Panc1 (cell line): ENCODE data around the gene PRRT1. TPM values are rescaled to one million over a fixed set of nuclear protein-coding genes. Genes with fewer than 3 reads are reported as not detected.

Source experiments
- ATAC-seq: fragments of 200-7000 bp; cut with Tn5 transposase; 2 replicates; pipeline ENCODE4 v1.9.1; 2020; ENCODE audit warnings: mild to moderate bottlenecking, moderate library complexity
- BruUV-seq: library from RNA; stranded (reverse); fragments of 400-500 nt; replicated peaks from 2 replicates; lab custom pipeline; 2021; lab: Mats Ljungman, UMichigan
- CTCF ChIA-PET: fragments of 300-600 bp; sonication (Branson Sonifier 250); formaldehyde crosslinking; loops from one replicate; lab custom pipeline; 2022; ENCODE audit warnings: antibody characterized with exemption; lab: Charles Lee
- POLR2A ChIA-PET: fragments of 300-600 bp; sonication (Branson Sonifier 250); formaldehyde crosslinking; loops from one replicate; lab custom pipeline; 2022; ENCODE audit warnings: antibody characterized with exemption; lab: Charles Lee
- DNase-seq: peaks from one replicate; pipeline ENCODE4 v3.0.0-alpha.2; 2010; ENCODE audit warnings: low read depth, low spot score
- H3K27ac ChIP-seq: 2 replicates; pipeline ENCODE4 v1.5.1; 2011; ENCODE audit warnings: mild to moderate bottlenecking, low read length, inconsistent platforms
- H3K27me3 ChIP-seq: fragments of 200-500 bp; sonication (Bioruptor generic); 2 replicates; pipeline ENCODE4 v1.6.0; 2014; ENCODE audit warnings: low read length, inconsistent platforms; ENCODE audit not compliant: control insufficient read depth, insufficient read depth
- H3K36me3 ChIP-seq: fragments of 200-500 bp; sonication (Bioruptor generic); 2 replicates; pipeline ENCODE4 v1.5.1; 2014; ENCODE audit warnings: inconsistent platforms, mild to moderate bottlenecking, low read length, moderate library complexity; ENCODE audit not compliant: control insufficient read depth, insufficient read depth
- H3K4me1 ChIP-seq: 2 replicates; pipeline ENCODE4 v1.5.1; 2011; ENCODE audit warnings: inconsistent platforms, mild to moderate bottlenecking, low read length, moderate library complexity; ENCODE audit not compliant: control insufficient read depth, insufficient read depth
- H3K4me3 ChIP-seq, 2 experiments: 2 replicates each; pipeline ENCODE4 v1.5.1; 2011 to 2012; ENCODE audit warnings: low read depth in 2 of 2, low read length in 2 of 2, mild to moderate bottlenecking in 2 of 2, inconsistent platforms in 1 of 2, moderate library complexity in 1 of 2
- H3K9me3 ChIP-seq: fragments of 200-500 bp; sonication (Bioruptor generic); 2 replicates; pipeline ENCODE4 v1.5.1; 2014; ENCODE audit warnings: low read depth, mild to moderate bottlenecking, inconsistent platforms, low read length, moderate library complexity; ENCODE audit not compliant: control insufficient read depth, insufficient read depth
- POLR2AphosphoS5 ChIP-seq: IDR thresholded peaks from 2 replicates; pipeline ENCODE4 v1.6.1; 2012; ENCODE audit warnings: mild to moderate bottlenecking, low read depth, low read length, moderate library complexity
- SIN3A ChIP-seq: IDR thresholded peaks from 2 replicates; pipeline ENCODE4 v1.6.1; 2012; ENCODE audit warnings: low read depth, mild to moderate bottlenecking, low read length, moderate library complexity, borderline replicate concordance; ENCODE audit not compliant: insufficient read depth
- TCF7L2 ChIP-seq: IDR thresholded peaks from 2 replicates; pipeline ENCODE4 v1.6.1; 2011; ENCODE audit warnings: mild to moderate bottlenecking, low read depth, low read length, inconsistent platforms
- in situ Hi-C: cut with HindIII; loops from 2 replicates; pipeline ENCODE4 v1.10.0; 2016; ENCODE audit warnings: low sequenced_read_pairs, low pct_unique_long_range_greater_than_20kb
- intact Hi-C: fragments of 100-400 bp; cut with micrococcal nuclease; formaldehyde crosslinking; loops from one replicate; pipeline ENCODE4 v1.10.0; 2022; ENCODE audit not compliant: unreplicated experiment
- total RNA-seq: library from RNA; stranded (reverse); gene quantifications from one replicate; pipeline ENCODE4 v1.2.1, GENCODE V29; 2021; ENCODE audit not compliant: unreplicated experiment
- TF ChIP-seq, protein P1 (sequence below): fragments of 450-650 bp; IDR thresholded peaks from 2 replicates; pipeline ENCODE4 v1.5.1; 2017; ENCODE audit warnings: mild to moderate bottlenecking
- TF ChIP-seq, protein P2 (sequence below), 2 experiments: IDR thresholded peaks; 2 replicates each; pipeline ENCODE4 v1.6.1; 2011 to 2012; ENCODE audit warnings: low read depth in 2 of 2, control low read depth in 1 of 2, low read length in 1 of 2, mild to moderate bottlenecking in 1 of 2, moderate library complexity in 1 of 2; ENCODE audit not compliant: insufficient read depth in 1 of 2

Gene PRRT1
- total RNA-seq, 1 experiment from 2014 or later = 1.3 TPM

GRCh38 chr6:32176476-32177182 is 24.9 kb upstream of the PRRT1 start:
- BruUV-seq = no TSS peak
- H3K4me3 ChIP-seq = peak overlapping the region; percentile 61 to 64
- no peaks in the 10 kb centered on the region for H3K27me3 ChIP-seq
- POLR2A ChIA-PET = interaction anchor here (0.6 kb wide), 1 partner anchor 246 kb away, joined by 5 read pairs; no protein-coding TSS in a partner anchor
- TF ChIP-seq, protein P1, sequence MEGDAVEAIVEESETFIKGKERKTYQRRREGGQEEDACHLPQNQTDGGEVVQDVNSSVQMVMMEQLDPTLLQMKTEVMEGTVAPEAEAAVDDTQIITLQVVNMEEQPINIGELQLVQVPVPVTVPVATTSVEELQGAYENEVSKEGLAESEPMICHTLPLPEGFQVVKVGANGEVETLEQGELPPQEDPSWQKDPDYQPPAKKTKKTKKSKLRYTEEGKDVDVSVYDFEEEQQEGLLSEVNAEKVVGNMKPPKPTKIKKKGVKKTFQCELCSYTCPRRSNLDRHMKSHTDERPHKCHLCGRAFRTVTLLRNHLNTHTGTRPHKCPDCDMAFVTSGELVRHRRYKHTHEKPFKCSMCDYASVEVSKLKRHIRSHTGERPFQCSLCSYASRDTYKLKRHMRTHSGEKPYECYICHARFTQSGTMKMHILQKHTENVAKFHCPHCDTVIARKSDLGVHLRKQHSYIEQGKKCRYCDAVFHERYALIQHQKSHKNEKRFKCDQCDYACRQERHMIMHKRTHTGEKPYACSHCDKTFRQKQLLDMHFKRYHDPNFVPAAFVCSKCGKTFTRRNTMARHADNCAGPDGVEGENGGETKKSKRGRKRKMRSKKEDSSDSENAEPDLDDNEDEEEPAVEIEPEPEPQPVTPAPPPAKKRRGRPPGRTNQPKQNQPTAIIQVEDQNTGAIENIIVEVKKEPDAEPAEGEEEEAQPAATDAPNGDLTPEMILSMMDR = no peak
- TF ChIP-seq, protein P2, sequence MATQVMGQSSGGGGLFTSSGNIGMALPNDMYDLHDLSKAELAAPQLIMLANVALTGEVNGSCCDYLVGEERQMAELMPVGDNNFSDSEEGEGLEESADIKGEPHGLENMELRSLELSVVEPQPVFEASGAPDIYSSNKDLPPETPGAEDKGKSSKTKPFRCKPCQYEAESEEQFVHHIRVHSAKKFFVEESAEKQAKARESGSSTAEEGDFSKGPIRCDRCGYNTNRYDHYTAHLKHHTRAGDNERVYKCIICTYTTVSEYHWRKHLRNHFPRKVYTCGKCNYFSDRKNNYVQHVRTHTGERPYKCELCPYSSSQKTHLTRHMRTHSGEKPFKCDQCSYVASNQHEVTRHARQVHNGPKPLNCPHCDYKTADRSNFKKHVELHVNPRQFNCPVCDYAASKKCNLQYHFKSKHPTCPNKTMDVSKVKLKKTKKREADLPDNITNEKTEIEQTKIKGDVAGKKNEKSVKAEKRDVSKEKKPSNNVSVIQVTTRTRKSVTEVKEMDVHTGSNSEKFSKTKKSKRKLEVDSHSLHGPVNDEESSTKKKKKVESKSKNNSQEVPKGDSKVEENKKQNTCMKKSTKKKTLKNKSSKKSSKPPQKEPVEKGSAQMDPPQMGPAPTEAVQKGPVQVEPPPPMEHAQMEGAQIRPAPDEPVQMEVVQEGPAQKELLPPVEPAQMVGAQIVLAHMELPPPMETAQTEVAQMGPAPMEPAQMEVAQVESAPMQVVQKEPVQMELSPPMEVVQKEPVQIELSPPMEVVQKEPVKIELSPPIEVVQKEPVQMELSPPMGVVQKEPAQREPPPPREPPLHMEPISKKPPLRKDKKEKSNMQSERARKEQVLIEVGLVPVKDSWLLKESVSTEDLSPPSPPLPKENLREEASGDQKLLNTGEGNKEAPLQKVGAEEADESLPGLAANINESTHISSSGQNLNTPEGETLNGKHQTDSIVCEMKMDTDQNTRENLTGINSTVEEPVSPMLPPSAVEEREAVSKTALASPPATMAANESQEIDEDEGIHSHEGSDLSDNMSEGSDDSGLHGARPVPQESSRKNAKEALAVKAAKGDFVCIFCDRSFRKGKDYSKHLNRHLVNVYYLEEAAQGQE (IDR thresholded peaks at IDR 0.05; ENCODE audit: insufficient read depth in 1 of 2, low read depth in 2 of 2, low read length in 1 of 2) = no peak
- TF ChIP-seq SIN3A (no peak), TCF7L2 (no peak), POLR2AphosphoS5 (no peak)
- H3K27ac ChIP-seq = peak overlapping the region; percentile 98
- CTCF ChIA-PET = interaction anchor here (1.4 kb wide), 1 partner anchor 19 kb away, joined by 3 read pairs; no protein-coding TSS in a partner anchor
- H3K36me3 ChIP-seq = 0 out of 2 replicates have a peak, but pooled peaks cover 3% of the 10 kb centered on the region
- in situ Hi-C loops (no loop called here), intact Hi-C loops (no loop called here)
- DNase-seq (no peak), ATAC-seq (no peak)
- H3K9me3 ChIP-seq = no peaks in the 10 kb centered on the region
- peaks cover 37% of the 10 kb centered on the region for H3K4me1 ChIP-seq

- H3K27ac ChIP-seq = peak within 1 kb of the TSS; percentile 98
- H3K4me1 ChIP-seq = peaks cover 37% of the 10 kb centered on the region
- peak; percentile 78 for ATAC-seq
- H3K27me3 ChIP-seq = no peaks in the 10 kb centered on the region
- BruUV-seq = no TSS peak
- H3K4me3 ChIP-seq = peak within 1 kb of the TSS; percentile 61 to 64
- H3K36me3 ChIP-seq = 0 out of 2 replicates have a peak, but pooled peaks cover 4% of the 10 kb centered on the region
- H3K9me3 ChIP-seq = no peaks in the 10 kb centered on the region
- TF ChIP-seq POLR2AphosphoS5 = peak; percentile 79
- no peak for TF ChIP-seq SIN3A
- in situ Hi-C loops (no loop called here), intact Hi-C loops (no loop called here)
- POLR2A ChIA-PET = no interaction called here
- CTCF ChIA-PET = no interaction called here
- no peak for DNase-seq
These were observed 24.2 kb upstream of the PRRT1 start, which contains the start of gene AGPAT1 for GRCh38 chr6:32175711-32176475. AGPAT1 (minus strand) TSS chr6:32176084; CDS start chr6:32171496, 4,588 bp downstream.
